Stimulated activated CD4-positive, alpha-beta T cell treated with anti-CD3 and anti-CD28 coated beads, Interleukin-12 subunit alpha, Interleukin-12 subunit beta, amount 100 ng/mL, for 24 hours (primary cell): ENCODE data around the gene ARID1B.

Experiments used
- DNase-seq, 2 experiments: peaks; one replicate each; pipeline ENCODE4 v3.0.0-alpha.2; 2020; ENCODE audit warnings: low read depth in 2 of 2

The ARID1B gene

DNA sequence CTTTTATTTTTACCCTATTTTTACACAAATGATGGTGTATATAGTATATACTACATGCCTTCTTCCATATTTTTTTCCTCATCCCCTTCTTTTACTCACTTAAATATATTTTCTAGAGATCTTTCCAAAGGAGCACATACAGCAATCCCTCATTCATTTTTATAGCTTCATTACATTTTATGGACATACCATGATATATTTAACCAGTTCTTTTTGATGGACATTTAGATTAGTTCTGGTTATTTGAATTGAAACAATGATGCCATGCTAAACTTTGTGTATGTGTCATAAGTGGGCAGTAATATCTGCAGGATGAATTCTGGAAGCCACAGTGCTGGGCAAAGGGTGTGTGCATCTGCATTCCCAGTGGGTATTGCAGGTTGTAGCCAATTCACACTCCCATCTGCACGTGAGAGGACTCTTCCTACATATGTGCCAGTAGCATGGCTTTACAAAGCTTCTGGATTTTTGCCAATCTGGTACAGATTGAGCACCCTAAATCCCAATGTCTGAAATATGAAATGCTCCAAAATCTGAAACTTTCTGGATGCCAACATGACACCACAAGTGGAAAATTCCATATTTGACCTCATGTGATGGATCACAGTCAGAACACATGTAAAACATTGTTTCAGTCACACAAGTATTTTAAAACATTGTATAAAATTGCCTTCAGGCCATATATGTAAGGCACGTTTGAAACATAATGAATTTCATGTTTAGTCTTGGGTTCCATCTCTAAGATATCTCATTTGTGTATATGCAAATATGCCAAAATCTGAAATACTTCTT, 127.2 kb downstream of the ARID1B start:
- no peak for DNase-seq

DNA sequence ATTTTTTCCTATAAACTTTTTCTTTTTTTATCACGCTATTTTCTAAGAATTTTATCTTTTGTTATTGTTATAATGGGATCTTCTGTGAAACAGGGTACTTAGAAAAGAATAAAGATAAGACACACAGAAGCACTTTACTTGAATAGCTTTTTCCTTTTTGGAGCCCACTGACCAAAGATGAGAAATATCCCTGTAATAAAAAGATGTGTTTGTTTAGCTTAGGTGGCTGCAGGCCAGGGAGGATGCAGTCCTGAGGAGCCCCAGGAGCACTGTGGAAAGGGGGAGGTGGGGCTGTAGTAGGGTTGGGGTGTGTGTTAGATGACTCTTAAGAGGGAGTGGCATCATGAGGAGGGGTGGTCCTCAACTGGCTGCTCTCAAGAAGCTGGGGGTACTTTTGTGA, 128.6 kb downstream of the ARID1B start:
- no peak for DNase-seq

DNA sequence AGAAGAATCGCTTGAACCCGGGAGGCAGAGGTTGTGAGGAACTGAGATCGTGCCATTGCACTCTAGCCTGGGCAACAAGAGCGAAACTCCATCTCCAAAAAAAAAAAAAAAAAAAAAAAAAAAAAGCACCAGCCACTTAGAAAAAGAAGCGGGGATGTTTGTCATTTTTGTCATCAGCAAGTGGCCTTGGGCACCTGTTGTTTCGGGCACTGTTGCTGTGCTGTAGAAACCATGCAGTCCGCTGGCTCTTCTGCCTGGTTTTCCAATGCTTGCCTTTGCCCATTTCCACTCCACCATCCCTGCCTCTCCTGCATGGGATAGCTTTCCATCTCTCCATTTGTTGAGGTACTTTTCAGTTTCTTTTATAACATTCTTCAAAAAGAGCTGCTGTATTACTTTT, 129.3 kb downstream of the ARID1B start:
- DNase-seq = no peak

DNA sequence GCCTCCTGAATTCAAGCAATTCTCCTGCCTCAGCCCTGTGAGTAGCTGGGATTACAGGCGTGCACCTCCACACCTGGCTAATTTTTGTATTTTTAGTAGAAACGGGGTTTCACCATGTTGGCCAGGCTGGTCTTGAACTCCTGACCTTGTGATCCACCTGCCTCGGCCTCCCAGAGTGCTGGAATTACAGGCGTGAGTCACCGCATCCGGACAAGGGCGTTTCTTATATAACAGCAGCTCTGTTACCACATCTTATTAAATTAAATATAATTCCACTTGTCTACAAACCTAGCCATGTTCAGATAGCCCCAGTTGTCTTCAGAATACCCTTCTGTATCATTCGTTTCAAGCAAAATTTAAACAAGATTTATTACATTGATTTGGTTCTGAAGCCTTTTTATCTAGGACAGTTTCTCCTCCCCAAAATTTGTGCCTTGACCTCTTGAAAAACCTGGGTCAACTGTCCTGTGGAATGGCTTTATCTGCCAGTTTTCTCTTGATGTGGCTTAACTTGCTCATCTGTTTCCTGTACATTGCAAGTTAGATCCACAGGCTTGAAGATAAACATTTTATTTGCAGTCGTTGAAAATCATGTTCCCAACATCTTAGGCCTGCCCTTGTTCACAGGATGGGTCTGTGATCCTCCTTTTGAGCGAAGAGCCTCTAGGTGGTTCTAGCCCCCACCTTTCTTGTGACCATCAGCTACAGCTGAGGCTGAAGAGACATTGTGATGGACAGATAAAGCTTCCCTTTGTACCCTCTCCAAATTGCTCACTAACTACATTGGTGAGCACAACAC, 132.2 kb downstream of the ARID1B start:
- no peak for DNase-seq

DNA sequence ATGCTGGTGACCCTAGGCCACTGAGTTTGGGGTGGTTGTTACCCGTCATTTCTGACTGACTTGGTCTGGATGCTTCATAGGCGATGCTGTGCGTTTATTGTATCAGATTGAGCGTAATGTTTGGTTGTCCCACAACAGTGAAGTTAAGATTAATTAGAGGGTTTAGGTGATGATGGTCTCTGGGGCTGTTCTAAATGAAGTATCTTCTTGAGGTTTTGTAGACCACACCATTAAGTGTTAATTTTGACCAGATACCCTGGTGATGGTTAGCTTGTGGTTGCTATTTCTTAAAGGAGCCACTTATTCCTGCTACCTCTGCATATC, 132.8 kb downstream of the ARID1B start:
- DNase-seq = no peak

DNA sequence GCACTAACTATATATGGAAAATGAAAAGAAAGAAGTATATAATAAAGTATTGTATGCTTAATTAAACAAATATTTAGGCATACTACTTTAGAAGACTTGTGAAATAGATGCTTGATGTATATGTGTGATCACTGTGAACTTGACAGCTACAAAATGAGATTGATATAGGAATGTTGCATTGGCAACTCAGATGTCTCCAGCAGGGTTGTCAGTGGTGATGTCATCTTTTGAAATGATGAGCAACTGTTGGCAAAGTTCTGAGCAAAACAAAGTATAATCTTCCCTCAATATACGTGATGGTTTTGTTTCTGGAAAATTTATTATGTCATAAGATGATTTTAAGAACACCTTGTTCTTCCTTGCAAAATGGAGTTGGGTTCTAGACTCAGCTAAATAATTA, 133.8 kb downstream of the ARID1B start:
- DNase-seq = no peak

DNA sequence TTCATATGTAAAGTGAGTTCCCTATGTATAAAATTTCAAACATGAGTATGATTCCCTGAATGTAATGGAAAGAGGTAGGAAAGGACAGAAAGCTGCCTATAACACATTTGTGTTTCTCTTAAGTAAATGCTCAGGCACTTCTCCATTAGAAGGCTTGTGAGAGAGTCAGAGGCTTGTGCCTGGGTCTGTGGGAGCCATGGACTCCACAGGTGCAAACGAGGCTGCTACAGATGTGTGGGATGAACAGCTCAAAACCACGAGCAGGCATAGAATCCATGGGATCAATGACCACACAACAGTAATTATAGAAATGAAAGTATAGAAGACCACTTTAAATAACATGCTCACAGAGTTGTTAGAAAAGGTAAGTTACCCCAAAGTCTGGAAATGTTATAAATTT, 134.4 kb downstream of the ARID1B start:
- no peak for DNase-seq

DNA sequence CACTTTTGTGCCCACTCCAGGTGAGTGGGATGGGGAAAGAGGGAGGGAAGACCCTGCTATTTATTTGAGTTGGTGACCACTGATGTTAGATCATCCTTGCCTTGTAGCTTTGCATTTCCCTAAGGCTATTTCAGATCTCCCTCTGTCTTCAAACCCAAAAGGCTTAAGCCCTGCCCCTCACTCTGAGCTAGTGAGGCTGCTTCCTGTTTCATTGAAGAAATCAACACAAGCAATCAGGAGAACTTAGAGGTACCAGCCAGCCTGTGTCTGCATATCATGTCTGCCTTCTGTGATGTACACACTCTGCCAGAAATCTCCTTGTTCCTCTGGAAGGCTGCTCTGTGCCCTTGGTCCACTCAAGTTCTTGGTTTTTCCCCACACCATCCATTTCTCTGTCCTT, 135.3 kb downstream of the ARID1B start:
- DNase-seq = no peak

DNA sequence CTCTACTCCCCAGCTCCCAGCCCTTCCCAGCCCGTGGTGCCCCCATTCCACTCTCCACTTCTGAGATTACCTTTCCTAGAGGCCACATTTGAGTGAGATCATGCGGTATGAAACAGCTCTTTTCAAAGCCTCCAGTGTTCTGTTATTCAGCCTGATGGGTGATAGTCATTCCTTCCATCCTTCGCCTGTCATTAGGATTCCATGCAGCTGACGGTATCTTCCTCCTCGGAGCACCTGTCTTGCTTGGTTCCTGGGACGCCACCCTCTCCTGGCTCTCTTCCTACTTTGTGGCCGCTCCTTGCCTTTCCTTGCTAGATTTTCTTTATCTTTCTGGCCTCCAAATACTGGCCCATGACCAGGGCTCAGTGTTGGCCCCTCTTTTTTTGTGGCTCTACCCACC, 137.0 kb downstream of the ARID1B start:
- no peak for DNase-seq

DNA sequence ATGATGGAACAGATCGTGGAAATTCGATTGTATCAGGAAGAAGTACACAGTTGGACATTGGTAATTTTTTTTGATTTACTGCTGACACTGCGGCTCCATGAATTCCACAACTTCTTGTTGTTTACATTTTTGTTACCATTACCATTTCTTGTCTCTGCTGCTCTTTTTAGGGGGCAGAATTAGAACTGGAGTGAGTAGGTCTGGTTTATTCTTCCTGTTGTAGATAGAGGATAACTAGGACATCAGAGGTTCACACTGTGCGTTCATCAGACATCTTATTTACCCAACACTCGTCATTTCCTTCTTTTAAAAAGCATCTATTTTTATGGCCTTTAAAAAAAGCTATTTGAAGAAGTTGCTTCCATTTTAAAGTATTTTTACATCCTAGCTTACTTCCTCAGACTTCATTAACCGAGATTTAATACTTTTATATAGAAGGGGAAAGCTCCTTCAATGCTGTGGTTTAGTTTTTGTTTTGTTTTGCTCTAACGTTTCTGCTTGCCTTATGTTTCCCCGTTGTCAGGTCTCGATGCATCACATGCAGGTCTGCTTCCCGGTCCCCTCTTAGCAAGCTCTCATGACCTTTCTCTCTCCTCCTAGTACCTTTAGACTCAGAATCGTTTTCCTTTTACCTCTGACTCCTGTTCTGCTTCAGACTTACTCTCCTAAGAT, 139.1 kb downstream of the ARID1B start:
- no peak for DNase-seq

DNA sequence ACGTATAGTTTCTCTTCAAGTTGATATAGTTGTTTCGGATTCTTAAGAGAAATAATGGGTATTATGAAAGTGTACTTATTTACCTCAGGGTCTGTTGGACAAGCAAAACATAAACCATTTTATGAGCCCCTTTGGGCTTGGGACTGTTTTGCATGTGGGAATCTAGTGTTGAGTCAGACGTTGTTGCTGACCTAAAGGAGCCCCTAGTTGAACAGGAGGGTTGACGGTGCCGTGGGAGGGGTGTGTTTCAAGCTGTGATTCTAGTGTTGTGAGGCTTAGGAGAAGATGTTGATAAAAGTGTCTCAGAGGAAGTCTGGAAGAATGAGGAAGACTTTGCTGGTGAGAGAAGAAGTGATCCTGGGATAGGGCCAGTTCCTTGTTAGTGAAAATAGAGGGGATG, 140.0 kb downstream of the ARID1B start:
- no peak for DNase-seq

DNA sequence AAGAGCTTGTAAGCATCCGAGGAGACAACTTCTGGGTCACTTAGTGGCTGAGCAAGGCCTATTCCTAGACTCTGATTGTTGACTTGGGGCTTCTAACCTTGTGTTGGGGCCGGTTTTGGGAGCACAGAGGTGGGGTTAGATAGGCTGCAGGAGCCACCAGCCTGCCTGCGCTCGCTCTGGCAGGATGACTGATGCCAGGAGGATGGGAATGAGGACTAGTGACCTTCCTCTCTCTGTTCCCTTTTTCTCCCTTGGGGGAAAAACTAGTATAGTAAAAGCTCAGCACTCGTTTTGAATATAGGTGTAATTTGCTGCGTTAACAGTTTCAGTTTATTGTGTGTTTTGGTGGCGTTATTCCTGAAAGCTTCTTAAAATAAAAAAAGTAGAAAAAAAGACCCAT, 141.5 kb downstream of the ARID1B start:
- no peak for DNase-seq

DNA sequence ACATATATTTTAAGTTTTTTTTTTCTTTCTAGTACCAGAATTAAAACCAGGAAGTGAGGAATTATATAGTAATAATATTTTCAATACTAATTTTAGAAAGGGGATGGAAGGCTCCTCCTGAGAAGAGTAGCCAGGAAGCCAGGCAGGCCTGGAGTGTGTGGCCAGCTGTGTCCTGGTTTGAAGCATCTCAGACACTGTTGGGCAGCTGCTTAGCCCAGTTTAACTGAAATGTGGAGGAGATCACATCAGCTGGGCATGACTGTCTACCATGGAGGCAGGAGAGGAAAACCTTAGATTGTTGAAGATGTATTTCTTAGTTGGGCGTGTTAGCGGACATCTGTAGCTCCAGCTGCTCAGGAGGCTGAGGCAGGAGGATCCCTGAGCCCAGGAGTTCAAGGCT, 142.2 kb downstream of the ARID1B start:
- no peak for DNase-seq

DNA sequence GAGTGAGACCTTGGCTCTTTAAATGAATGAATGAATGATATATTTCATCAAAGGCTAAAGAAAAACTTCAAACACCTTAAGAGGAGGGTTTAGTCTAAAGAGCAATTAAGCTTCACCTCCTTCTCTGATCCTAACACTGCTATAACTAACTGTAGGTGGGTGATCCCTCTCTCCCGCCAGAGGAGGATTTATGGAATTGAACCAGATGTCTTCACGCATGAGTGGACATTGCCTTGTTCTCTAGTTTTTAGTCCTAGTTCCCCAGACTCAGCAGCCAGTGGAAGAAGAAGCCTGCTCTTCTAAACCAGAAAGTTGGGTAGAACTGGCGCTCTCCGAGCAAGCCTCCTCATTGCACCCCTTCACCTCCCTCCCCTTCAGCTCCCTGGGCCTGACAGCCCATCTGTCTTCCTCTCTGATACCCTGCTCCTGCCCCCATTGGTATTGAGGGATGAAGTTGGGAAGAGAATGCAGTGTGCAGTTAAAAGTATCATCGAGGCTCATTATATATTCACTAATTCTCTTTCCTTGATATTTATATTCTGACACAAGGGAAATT, 142.7 kb downstream of the ARID1B start:
- no peak for DNase-seq

DNA sequence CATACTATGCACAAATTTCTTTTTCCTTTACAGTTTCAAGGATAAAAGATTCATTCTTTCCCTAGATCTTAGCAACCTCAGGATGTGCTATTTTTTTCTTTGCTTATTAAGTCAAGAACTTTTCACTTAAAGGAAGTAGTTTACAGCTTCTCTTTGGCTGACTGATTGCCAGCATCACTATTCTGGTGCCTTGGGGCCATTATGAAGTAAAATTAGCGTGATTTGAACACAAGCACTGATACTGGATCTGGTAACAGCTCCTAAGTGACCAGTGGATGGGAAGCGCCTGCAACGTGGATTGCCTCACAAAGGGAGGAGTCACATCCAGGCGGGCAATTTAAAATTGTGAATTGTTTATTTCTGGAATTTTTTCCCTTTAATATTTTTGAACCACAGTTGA, 147.1 kb downstream of the ARID1B start:
- no peak for DNase-seq

DNA sequence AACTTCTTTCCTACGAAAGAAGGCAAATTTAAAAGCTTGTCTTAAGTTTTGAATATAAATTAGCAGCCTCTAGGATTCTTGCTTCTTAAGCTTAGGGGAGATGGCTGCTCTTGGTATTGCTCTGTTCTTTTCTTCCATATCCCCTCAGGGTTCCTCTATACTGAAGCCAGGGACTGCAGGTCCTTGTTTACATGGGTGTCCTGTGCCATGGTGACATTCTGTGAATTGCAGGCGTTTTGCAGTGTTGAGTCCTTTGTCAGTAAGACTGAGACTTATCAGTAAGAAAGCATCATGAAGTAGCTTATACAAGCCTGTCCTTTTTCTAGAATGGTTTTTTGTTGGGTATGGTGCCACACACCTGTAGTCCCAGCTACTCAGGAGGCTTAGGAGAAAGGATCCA, 147.8 kb downstream of the ARID1B start:
- no peak for DNase-seq

DNA sequence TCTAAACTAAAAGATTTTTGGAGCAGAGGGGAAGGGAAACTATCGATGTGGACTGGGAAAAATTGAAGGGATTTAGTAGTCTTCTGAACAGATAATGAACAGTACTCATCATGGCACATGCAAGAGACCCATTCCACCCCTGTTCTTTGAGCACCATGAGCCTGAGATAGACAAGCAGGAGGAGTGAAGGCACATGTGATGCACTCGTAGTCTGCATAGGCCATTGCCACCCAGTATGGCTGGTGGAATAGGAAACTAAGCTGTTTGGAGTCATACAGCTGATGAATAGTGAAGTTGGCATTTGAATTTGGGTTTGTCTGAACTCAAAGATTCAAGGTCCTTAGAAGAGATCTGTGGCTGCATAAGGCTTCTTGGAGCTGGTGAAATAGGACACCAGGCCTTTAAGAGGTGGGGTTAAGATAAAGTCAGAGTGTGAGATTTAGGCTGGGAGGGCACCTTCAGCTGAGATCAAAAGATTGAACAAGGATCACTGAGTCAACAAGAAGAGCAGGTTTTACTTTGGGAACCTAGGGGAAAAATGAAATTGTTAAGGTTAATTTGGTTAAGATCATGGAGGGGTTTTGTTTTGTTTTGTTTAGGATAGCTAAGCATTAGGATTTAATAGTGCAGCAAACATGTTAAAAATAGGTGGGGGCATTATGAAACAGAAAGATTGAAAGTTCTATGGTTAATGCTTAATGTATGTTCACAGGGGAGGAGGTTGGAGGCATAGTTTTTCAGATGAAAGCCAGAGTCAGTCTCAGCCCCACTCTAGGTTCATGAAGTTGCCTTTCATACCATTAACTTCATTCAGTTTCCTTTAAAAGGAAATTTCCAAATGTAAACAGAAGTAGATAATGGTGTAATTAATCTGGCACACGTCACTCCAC, 148.8 kb downstream of the ARID1B start:
- no peak for DNase-seq

DNA sequence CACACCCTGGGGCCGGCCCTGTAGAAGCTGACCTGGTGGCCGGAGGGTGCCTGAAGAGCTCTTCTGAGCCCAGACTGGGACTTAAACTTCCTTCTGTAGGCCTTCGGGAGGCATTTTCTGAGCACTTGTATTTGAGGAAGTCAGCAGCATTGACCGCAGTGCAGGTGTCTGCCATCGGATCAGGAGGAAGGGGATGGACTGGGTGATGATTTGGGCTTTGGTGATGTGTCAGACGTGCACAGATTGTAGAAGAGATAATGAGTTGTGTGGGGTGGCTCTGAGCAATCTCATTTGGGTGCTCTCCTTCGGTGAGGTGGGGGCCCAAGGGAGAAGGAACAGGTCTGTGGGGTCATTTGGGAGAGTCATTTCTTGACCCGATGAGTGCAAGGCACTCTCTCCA, 150.9 kb downstream of the ARID1B start:
- DNase-seq = no peak

DNA sequence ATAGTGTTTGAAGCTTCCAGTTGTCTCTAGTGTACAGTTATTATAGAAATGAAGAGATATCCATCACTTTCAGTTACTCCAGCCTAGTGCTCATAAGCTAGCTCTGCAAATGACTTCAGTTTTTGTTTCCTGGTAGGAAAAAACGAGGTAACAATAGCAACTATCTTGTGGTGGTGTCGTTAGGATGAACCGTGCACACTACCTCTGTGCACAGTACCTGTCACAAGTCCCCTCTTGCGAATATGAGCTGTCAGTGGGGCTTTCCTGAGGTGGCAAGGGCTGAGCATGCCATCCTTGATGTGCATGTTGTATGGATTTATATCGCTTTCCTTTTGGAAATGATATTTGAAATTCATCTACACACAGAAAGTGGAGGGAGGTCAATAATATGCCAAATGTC, 151.8 kb downstream of the ARID1B start:
- DNase-seq = no peak

DNA sequence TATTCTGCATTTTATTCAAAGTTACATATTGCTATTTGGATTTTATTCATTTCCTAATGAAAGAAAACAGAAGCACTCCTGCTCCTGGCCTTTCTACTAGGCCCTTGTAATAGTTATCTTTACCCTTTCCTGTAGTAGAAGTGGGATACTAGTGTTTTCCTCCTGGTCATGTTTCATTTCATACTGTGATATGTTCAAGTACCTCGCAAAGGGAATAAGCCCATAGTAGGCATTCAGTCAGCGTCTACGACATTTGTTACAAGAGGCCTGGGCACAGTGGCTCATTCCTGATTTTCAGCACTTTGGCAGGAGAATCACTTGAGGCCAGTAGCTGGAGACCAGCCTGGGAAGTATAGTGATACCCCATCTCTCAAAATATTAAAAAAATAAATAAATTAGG, 154.1 kb downstream of the ARID1B start:
- DNase-seq = no peak

DNA sequence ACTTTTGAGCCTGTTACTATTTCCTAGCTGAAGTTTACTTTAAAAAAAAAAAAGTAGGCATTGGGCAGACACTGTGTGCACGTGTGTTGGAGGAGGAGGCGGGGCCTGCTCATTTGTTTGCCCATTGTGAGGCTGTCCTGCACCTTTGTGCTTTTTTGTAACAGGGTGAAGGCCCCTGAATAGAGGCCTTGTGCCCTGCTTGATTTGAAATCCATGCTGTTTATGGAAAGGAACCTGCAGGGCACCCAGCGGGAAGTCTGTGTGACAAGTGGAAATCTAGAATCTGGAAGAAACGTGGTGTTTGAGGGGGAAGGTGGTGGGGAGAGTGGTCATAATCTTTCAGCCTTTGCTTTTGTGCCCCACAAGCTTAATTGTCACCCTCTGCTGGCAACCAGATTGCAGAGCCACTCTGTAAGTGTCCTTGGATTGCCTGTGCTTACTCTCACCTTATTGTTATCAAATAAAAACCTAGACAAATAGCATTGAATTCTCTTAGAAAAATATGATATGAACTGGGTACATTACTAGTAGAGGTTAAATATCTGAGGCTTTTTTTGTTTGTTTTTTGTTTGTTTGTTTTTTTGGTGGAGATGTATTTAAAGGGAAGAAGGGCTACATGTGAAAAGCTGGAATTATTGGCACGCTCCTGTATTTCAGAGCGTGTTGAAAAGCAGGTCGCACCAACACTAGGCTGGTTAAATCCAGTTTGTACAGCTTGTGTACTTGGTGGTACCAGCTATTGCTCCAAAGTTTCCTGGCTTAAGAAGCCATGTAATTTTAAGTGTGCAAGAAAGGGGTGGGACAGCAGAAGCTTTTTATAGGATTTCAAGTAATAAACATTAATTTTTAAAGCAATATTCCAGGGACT, 156.3 kb downstream of the ARID1B start:
- DNase-seq = no peak
